IMR-90 (cell line): Measurements from ENCODE around the gene SAMD11. TPM values are rescaled to one million over a fixed set of nuclear protein-coding genes. Genes with fewer than 3 reads are reported as not detected.

Experiments
- ATAC-seq: fragments of 200-7000 bp; cut with Tn5 transposase; 2 replicates; pipeline ENCODE4 v1.9.1; 2020; ENCODE audit warnings: low read depth, mild to moderate bottlenecking, moderate library complexity
- BruUV-seq: library from RNA; stranded (reverse); fragments of 400-500 nt; replicated peaks from 2 replicates; lab custom pipeline; 2021; lab: Mats Ljungman, UMichigan
- CTCF ChIA-PET: fragments of 300-600 bp; formaldehyde crosslinking; extraction: SDS; loops from one replicate; lab custom pipeline; 2021; ENCODE audit warnings: antibody characterized with exemption; lab: Yijun Ruan, JAX
- POLR2A ChIA-PET: fragments of 300-600 bp; sonication (Branson Sonifier 250); formaldehyde crosslinking; loops from one replicate; lab custom pipeline; 2022; ENCODE audit warnings: antibody characterized with exemption; ENCODE audit not compliant: unreplicated experiment; lab: Charles Lee
- DNase-seq: peaks from one replicate; pipeline ENCODE4 v3.0.0; 2013
- H2AFZ ChIP-seq: replicated peaks from 2 replicates; pipeline ENCODE3; 2013; ENCODE audit warnings: low read length, mild to moderate bottlenecking; ENCODE audit not compliant: poor library complexity
- H2AK5ac ChIP-seq: 2 replicates; pipeline ENCODE4 v1.6.1; 2013; ENCODE audit warnings: low read depth, low read length, inconsistent platforms
- H2AK9ac ChIP-seq: replicated peaks from 2 replicates; pipeline ENCODE3; 2013; ENCODE audit warnings: mild to moderate bottlenecking, low read depth, low read length, moderate library complexity; ENCODE audit not compliant: poor library complexity
- H2BK120ac ChIP-seq: 2 replicates; pipeline ENCODE4 v1.6.1; 2013; ENCODE audit warnings: low read depth, low read length, inconsistent platforms
- H2BK15ac ChIP-seq: 3 replicates; pipeline ENCODE4 v1.6.1; 2013; ENCODE audit warnings: low read depth, low read length, inconsistent platforms
- H2BK20ac ChIP-seq: 2 replicates; pipeline ENCODE4 v1.6.1; 2013; ENCODE audit warnings: low read depth, mild to moderate bottlenecking, inconsistent platforms, low read length, moderate library complexity
- H2BK5ac ChIP-seq: 2 replicates; pipeline ENCODE4 v1.6.1; 2013; ENCODE audit warnings: mild to moderate bottlenecking, low read depth, low read length, inconsistent platforms; ENCODE audit not compliant: poor library complexity, severe bottlenecking
- H3K14ac ChIP-seq: replicated peaks from 2 replicates; pipeline ENCODE4 v1.6.1; 2013; ENCODE audit warnings: low read depth, low read length, inconsistent platforms
- H3K18ac ChIP-seq: 2 replicates; pipeline ENCODE4 v1.6.1; 2013; ENCODE audit warnings: low read depth, low read length, control low read depth
- H3K23ac ChIP-seq: 2 replicates; pipeline ENCODE4 v1.6.1; 2013; ENCODE audit warnings: low read depth, low read length, inconsistent platforms
- H3K27ac ChIP-seq: 2 replicates; pipeline ENCODE4 v1.5.1; 2013; ENCODE audit warnings: mild to moderate bottlenecking, control low read depth, low read length; ENCODE audit not compliant: insufficient read depth
- H3K27me3 ChIP-seq: 2 replicates; pipeline ENCODE4 v1.6.1; 2013; ENCODE audit warnings: low read length; ENCODE audit not compliant: control insufficient read depth, insufficient read depth
- H3K36me3 ChIP-seq: 2 replicates; pipeline ENCODE4 v1.6.1; 2013; ENCODE audit warnings: low read length, mixed read lengths; ENCODE audit not compliant: control insufficient read depth, insufficient read depth
- H3K4ac ChIP-seq: 2 replicates; pipeline ENCODE4 v1.6.1; 2013; ENCODE audit warnings: low read depth, low read length, inconsistent platforms
- H3K4me1 ChIP-seq: 2 replicates; pipeline ENCODE4 v1.6.1; 2013; ENCODE audit warnings: low read length, mixed read lengths; ENCODE audit not compliant: control insufficient read depth, insufficient read depth
- H3K4me2 ChIP-seq: 2 replicates; pipeline ENCODE4 v1.6.1; 2013; ENCODE audit warnings: low read depth, mild to moderate bottlenecking, control low read depth, low read length, moderate library complexity
- H3K4me3 ChIP-seq: 2 replicates; pipeline ENCODE4 v1.5.1; 2013; ENCODE audit warnings: low read depth, mild to moderate bottlenecking, control low read depth, low read length, moderate library complexity; ENCODE audit not compliant: insufficient read depth
- H3K56ac ChIP-seq: 2 replicates; pipeline ENCODE4 v1.6.1; 2013; ENCODE audit warnings: low read length, inconsistent platforms; ENCODE audit not compliant: insufficient read depth; ENCODE audit errors: extremely low read depth
- H3K79me1 ChIP-seq, 2 experiments: 2 replicates each; pipeline ENCODE4 v1.6.1; 2013; ENCODE audit warnings: low read length in 2 of 2, inconsistent platforms in 1 of 2, low read depth in 1 of 2
- H3K9ac ChIP-seq: 2 replicates; pipeline ENCODE4 v1.6.1; 2013; ENCODE audit warnings: low read depth, low read length, control low read depth
- H3K9me1 ChIP-seq: 2 replicates; pipeline ENCODE4 v1.6.1; 2013; ENCODE audit warnings: low read length, inconsistent platforms; ENCODE audit not compliant: insufficient read depth
- H3K9me3 ChIP-seq: 2 replicates; pipeline ENCODE4 v1.6.1; 2013; ENCODE audit warnings: low read length; ENCODE audit not compliant: control insufficient read depth, insufficient read depth
- H4K20me1 ChIP-seq: 2 replicates; pipeline ENCODE4 v1.6.1; 2013; ENCODE audit warnings: low read length, inconsistent platforms; ENCODE audit not compliant: insufficient read depth
- H4K5ac ChIP-seq: 2 replicates; pipeline ENCODE4 v1.6.1; 2013; ENCODE audit warnings: mild to moderate bottlenecking, low read depth, low read length, control low read depth
- H4K8ac ChIP-seq, 2 experiments: 2 replicates each; pipeline ENCODE4 v1.6.1; 2013; ENCODE audit warnings: low read depth in 2 of 2, low read length in 2 of 2, control low read depth in 1 of 2, inconsistent platforms in 1 of 2
- H4K91ac ChIP-seq: 2 replicates; pipeline ENCODE4 v1.6.1; 2013; ENCODE audit warnings: low read depth, low read length, inconsistent platforms; ENCODE audit not compliant: insufficient read depth
- FOS ChIP-seq: fragments of 150-350 bp; IDR thresholded peaks from 2 replicates; pipeline ENCODE4 v1.6.1; 2016; ENCODE audit warnings: low read depth, low read length
- POLR2A ChIP-seq: IDR thresholded peaks from 2 replicates; pipeline ENCODE4 v1.6.1; 2012; ENCODE audit warnings: mild to moderate bottlenecking, low read depth, low read length
- RAD21 ChIP-seq: IDR thresholded peaks from 2 replicates; pipeline ENCODE4 v1.6.1; 2012; ENCODE audit warnings: low read length, improper control_type of control experiment
- SMC3 ChIP-seq: fragments of 150-350 bp; IDR thresholded peaks from 2 replicates; pipeline ENCODE4 v1.6.1; 2016; ENCODE audit warnings: low read depth, mild to moderate bottlenecking, antibody characterized with exemption, low read length, moderate library complexity
- WGBS, 2 experiments: methylation state at CpG; one replicate each; pipeline versions ENCODE4 v1.1.5 to v1.1.7; 2013; ENCODE audit warnings: missing lambda C conversion rate in 2 of 2; ENCODE audit not compliant: insufficient read length in 1 of 2; ENCODE audit errors: extremely low coverage in 2 of 2; 5-methylcytosine and 5-hydroxymethylcytosine counted together
- dilution Hi-C: fragments of 300-500 bp; cut with HindIII; formaldehyde crosslinking; loops from one replicate; pipeline ENCODE4 v1.14.3; 2018; ENCODE audit warnings: low sequenced_read_pairs; ENCODE audit not compliant: unreplicated experiment
- in situ Hi-C: fragments of 300-500 bp; cut with MboI; formaldehyde crosslinking; loops from 3 replicates; pipeline ENCODE4 v1.14.3; 2019; ENCODE audit warnings: low sequenced_read_pairs, inconsistent platforms, mixed read lengths
- intact Hi-C: fragments of 100-400 bp; cut with micrococcal nuclease; formaldehyde crosslinking; loops from 2 replicates; pipeline ENCODE4 v1.10.0; 2022
- polyA plus RNA-seq, 3 experiments: library from polyadenylated mRNA; depleted of rRNA; stranded (reverse); fragments of >200 nt; gene quantifications; 2 replicates each; pipeline ENCODE4 v1.2.3, GENCODE V29; 2012; ENCODE audit warnings: low replicate concordance in 1 of 3
- total RNA-seq: library from RNA; depleted of rRNA; stranded (reverse); fragments of >200 nt; gene quantifications from 2 replicates; pipeline ENCODE4 v1.2.3, GENCODE V29; 2012

SAMD11 gene
- total and polyA plus RNA-seq, 2 of the 4 experiments (the other 2 are of a cell fraction) = 5.9 to 22.9 TPM

DNA sequence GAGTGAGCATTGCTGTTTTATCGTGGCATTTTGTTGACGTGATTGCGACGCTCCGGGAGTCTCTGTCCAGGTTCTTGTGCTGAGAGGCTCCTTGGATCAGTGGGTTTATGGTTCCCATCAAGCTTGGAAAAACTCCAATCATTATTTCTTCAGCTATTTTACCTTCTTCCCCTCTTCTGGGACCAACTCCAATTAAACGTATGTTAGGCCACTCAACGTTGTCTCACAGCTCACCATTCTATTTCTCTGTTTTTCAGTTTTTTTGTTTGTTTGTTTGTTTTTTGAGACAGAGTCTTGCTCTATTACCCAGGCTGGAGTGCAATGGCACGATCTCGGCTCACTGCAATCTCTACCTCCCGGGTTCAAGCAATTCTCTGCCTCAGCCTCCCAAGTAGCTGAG, 68.2 kb downstream of the SAMD11 start:
- Histone ChIP-seq H3K4me1 (no peaks in the 10 kb centered on the region; the same call in 1 of the 2 replicates), H3K9me1 (no peaks in the 10 kb centered on the region), H3K27me3 (no peaks in the 10 kb centered on the region), H3K9me3 (peaks cover 10% of the 10 kb centered on the region), H3K27ac (no peak overlapping the region), H3K18ac (no peak overlapping the region), H4K8ac (no peak overlapping the region), H4K5ac (no peak overlapping the region), H2AK5ac (no peak overlapping the region), H2BK15ac (no peak overlapping the region), H3K4ac (no peak overlapping the region), H4K20me1 (peaks cover 4% of the 10 kb centered on the region; the same call in 1 of the 2 replicates), H3K14ac (no peak overlapping the region), H3K4me2 (no peak overlapping the region), H2AK9ac (no peak overlapping the region), H3K23ac (no peak overlapping the region), H2BK5ac (no peak overlapping the region), H4K91ac (no peak overlapping the region), H2AFZ (no peak overlapping the region), H3K4me3 (no peak overlapping the region), H3K79me1 (peaks cover 0 to under 1% of the 10 kb centered on the region in 2 experiments; a peak in 1 of 4 replicates), H3K36me3 (no peaks in the 10 kb centered on the region), H2BK20ac (no peak overlapping the region), H2BK120ac (no peak overlapping the region), H3K9ac (no peak overlapping the region), H3K56ac (no peak overlapping the region)
- ATAC-seq (no peak), DNase-seq (no peak)
- BruUV-seq = no TSS peak
- dilution Hi-C loops (no loop called here), in situ Hi-C loops (no loop called here), intact Hi-C loops (no loop called here)
- CTCF ChIA-PET = interaction anchor here (1.2 kb wide), 1 partner anchor 27 kb away, joined by 3 read pairs; no protein-coding TSS in a partner anchor
- TF ChIP-seq FOS (no peak), POLR2A (peak; percentile 29; the same call in 1 of the 2 replicates), RAD21 (no peak), SMC3 (no peak)
- POLR2A ChIA-PET = no interaction called here
- WGBS, 2 experiments = no CpG with 5 or more reads among the region's 10 CpGs
